ENCODE measurements around the gene ZNF426.

ZNF426 gene

GRCh38 chr19:9498183-9498902 is 40.1 kb downstream of the ZNF426 start, which contains the start of gene ZNF560:
Gene ZNF560 (minus strand): TSS chr19:9498616. CDS start chr19:9475313, 23,303 bp downstream.
- no peak for DNase-seq (ENCODE audit: low spot score)

GRCh38 chr19:9494096-9494495 is 44.3 kb downstream of the ZNF426 start:
- DNase-seq (ENCODE audit: low spot score), result no peak

- DNase-seq (ENCODE audit: low spot score), result no peak
Measured at GRCh38 chr19:9487016-9487415, 51.4 kb downstream of the ZNF426 start.

GRCh38 chr19:9485140-9485539 is 53.3 kb downstream of the ZNF426 start:
- no peak for DNase-seq (ENCODE audit: low spot score)

- DNase-seq (ENCODE audit: low spot score), result no peak
Measured at GRCh38 chr19:9474975-9475374, 63.5 kb downstream of the ZNF426 start.

All from CD4-positive, alpha-beta T cell treated with Interleukin-2 at 100 ng/mL for 4 hours (primary cell).